HG02678 (cell line): ENCODE results near the gene FN3KRP.

Experiments
- ATAC-seq: cut with Tn5 transposase; IDR thresholded peaks from one replicate; pipeline ENCODE4 v1.9.1; 2021; ENCODE audit warnings: mild to moderate bottlenecking, moderate library complexity; ENCODE audit not compliant: unreplicated experiment

The FN3KRP gene

DNA sequence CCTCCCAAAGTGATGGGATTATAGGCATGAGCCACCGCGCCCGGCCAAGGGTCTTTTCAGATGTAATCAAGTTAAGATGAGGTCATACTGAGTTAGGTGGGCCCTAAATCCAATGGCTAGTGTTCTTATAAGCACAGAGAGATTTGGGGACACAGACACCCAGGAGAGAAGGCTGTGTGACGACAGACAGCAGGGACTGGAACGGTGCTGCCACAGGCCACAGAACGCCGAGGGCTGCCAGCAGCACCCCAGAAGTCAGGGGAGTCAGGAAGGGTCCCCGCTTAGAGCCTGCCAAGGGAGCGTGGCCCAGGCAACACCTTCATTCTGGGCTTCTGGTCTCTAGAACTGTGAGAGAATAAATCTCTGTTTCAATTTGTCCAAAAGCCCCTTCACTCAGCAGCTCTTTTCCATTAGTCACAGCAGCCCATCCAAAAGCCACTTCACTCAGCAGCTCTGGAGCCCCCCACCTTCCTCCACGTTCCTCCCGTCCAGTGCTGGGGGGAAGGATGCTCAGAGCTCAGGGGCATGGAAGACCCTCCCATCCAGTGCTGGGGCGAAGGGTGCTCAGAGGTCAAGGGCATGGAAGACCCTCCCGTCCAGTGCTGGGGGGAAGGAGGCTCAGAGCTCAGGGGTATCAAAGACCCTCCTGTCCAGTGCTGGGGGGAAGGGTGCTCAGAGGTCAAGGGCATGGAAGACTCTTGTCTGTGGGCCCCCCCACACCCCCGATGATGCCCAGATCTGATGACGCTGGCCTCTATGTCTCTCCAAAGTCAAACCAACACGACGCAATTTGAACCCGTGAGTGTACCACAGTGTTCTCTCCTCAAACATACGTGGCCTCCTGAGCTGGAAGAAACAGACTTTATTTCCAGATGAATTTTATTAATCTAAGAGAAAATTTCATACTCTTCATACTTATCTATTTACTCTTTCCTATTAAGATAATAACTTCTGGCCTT, 29.9 kb upstream of the FN3KRP start:
- ATAC-seq = no peak

DNA sequence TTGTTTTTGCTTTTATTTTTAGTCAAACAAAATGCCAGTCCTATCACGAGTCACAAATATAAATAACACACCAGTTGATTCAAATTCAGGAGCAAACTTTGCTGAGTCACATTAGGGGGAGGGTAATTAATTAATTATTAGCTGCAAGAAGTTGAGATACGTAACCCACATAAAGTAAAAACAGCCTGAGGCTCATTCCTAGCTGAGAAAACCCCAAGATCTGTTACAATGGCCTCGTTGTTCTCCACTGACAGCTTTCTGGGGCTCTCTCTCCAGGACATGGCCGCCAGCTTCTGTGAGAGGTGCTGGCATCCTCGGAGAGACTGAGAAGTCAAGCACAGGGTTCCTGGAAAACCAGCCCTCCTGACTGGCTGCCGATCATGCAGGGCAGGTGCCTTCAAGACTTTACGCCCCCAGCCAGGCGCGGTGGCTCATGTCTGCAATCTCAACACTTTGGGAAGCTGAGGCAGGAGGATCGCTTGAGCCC, 29.1 kb upstream of the FN3KRP start:
- no peak for ATAC-seq

DNA sequence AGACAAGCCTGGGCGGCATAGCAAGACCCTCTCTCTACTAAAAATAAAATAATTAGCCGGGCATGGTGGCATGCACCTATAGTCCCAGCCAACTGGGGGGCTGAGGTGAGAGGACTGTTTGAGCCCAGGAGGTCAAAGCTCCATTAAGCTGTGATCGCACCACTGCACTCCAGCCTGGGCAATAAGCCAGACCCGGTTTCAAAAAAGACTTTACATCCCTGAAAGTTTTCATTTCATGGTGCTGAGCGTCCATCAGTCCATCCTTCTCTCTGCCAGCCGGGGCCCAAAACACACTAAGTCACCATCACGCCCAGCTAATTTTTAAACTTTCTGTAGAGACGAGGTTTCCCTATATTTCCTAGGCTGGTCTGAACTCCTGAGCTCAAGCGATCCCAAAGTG, 28.6 kb upstream of the FN3KRP start:
- no peak for ATAC-seq

DNA sequence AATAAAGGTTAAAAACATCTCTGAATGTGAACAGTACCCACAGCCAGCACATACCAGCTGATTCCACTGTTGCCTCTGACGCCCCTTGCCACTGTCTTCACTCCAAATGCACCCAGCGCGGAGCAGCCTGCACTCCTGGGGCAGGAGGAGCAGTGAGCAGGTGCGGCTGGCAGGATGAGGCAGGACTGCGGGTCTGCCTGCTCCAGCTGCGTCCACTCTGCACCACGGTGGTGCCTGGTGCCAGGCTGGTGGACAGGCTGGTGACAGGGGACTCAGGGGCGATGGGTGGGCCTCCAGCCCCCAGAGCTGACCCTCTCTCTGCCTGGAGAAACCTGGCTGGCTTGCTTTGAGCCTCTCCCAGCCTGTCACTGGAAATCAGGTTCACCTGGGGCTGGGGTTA, 27.4 kb upstream of the FN3KRP start:
- ATAC-seq = no peak

DNA sequence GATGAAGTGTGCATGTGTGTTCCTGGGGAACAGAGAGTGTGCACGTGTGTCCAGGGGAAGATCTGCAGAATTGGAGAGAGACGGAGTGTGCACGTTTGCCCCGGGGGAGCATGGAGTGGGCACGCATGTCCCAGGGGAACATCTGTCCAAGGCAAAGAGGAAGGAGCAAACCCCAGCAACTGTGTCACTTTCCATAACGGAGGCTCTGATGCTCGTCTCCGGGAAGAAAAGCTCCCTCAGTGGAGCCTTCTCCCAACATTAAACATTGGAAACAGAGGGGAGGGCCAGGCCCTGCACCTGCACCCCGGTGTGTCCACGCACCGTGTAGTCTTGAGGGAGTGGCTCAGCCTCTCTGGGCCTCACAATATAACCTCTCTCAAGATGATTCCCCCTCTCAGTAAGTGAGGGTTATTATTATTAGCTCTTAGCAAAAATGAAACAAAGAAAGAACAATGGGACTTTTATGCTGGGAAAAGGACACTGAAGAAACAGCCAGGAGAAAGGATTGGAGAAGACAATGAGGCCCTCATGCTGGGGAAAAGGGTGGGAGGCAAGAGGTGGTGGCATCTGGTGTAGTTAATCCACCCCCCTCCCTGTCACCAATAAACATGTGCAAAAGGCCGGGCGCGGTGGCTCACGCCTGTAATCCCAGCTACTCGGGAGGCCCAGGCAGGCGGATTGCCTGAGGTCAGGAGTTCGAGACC, 25.6 kb upstream of the FN3KRP start:
- no peak for ATAC-seq

DNA sequence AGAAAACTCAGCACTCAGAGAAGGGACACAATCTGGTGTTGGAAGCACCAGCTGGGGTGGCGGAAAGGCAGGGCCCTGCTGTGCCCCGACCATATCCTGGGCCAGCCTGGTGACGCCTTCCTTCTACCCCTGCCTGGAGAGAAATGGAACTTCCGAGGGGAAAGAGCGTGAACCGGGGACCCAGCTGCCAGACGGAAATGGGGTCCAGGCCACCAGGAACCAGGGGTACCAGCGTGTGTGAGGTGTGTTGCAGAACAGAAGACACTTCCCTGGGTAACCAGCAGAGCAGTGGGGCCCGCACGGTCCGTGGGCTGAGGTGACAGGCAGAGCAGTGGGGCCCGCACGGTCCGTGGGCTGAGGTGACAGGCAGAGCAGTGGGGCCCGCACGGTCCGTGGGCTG, 24.8 kb upstream of the FN3KRP start:
- ATAC-seq = no peak

DNA sequence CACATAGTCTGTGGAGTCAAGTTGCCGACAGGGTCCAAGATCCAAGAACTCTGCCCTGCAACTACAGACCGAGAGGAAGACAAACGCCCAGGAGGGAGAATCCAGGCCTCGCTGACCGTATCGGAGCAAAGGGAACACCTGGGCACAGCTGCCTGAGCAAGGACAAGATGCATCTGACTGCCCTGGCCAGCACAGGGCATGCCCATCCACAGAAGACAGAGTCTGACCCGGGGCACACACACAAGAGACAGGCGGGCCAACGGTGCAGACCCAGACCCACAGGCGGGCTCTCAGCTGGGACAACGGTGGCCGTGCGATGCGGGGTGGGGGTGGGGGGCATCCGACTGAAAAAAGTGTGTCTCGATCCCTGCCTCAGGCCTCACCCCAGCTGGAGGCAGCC, 24.2 kb upstream of the FN3KRP start:
- no peak for ATAC-seq

DNA sequence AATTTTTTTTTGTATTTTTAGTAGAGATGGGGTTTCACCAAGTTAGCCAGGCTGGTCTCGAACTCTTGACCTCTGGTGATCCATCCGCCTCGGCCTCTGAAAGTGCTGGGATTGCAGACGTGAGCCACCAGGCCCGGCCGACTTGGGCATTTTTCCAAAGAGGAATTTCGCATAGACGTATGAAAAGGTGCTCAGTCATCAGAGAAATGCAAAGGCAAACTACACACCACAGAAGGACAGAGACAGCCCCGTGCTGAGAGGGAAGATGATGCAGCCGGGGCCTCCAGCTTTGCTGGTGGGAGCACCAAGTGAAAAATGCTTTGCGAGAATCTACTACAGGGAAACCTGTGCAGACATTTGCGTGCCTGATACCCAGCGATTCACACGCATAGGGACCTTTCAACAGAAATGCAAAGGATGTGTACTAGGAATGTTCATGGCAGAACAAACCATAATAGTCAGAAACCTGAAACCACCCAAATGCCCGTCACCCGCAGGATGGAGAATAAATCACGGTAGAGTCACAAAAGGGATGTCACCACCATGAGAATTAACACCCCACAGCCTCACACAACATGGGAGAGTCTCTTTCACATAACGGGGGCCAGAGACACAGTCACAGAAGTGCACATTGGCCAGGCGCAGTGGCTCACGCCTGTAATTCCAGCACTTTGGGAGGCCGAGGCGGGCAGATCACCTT, 23.2 kb upstream of the FN3KRP start:
- no peak for ATAC-seq

DNA sequence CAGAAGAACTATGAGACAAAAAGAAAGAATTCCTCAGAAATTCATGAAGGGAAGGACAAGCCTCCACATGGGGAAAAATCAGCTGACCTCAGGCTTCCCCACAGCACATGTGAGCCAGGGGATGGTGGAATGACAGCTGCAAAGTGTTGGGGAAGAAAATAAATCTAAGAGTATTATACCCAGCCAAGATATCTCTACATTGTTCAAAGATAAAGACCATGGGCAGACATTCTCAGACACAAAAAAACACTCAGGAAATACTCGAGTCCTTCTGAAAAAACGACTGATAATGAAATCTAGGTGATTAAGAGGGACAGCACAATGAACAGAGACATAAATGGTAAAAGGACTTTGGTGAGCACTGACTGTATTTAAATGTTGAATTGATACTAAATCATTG, 21.9 kb upstream of the FN3KRP start:
- no peak for ATAC-seq

DNA sequence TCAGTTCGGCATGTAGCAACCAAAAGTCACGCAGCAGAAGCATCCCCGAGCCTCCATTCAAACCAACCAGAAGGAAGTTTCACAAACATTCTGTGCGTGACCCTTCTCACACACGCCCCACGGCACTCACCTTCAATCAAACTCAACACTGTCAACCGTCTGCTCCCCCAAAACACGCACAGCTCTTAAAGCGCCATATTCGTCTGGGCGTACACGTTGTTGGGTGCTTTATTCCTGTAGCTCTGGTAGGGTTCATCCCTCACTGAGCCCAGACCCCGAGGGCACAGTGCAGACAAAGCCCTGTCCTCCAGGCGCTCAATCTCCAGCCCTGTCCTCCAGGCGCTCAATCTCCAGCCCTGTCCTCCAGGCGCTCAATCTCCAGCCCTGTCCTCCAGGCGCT, 20.2 kb upstream of the FN3KRP start:
- ATAC-seq = no peak

DNA sequence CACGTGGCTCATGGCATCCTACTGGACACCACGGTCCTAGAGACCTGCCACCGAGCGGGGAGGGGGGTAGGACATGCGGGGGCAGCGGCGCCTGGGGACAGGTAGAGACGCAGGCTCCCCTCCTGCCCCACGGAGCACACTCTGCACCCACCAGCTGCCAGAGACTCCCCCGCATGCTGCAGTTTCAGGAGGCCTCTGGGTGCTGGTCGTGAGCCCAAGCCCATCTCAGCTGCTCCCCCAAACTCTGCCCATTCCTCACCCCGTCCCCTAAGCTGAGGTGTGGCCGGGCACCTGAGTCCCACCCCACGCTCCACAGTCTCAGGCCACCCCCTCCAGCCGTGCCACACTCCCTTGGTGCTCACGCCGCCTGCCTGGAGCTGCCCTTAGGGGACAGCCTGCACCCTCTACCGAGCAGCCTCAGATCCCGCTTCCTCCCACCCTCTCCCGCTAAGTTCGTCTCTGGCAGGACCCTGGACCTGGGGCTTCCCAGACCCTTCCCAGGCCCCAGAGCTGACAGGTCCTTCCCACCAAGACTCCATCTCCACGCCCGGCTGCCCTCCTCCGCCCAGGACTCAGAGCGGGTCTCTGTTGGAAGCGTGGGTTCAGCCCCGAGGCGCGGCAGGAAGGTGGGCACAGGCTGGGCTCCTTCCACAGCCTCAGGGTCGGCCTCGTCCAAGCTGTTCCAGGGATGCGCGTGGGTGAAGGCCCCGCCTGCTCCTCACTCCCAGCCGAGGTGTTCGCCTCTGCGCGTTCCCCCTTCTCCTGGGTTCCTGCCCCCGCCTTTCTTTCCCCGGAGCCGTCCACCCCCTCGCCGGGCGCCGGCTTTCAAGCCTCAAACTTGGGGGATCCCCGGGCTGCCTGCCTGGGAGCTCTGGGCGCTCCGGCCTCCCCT, 19.3 kb upstream of the FN3KRP start:
- no peak for ATAC-seq

DNA sequence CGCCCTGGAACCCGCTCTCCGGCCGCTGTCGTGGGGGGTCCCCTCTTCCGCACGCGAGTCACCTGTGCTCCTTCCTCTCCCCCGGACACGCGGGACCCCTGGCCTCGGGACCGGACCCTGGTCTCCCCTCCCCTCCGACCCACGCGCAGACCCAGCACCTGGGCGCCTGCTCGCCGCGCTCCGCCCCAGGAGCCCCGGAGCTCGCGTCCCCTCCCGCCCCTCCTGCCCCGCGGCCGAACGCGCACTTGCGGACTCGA, 18.8 kb upstream of the FN3KRP start:
- no peak for ATAC-seq

DNA sequence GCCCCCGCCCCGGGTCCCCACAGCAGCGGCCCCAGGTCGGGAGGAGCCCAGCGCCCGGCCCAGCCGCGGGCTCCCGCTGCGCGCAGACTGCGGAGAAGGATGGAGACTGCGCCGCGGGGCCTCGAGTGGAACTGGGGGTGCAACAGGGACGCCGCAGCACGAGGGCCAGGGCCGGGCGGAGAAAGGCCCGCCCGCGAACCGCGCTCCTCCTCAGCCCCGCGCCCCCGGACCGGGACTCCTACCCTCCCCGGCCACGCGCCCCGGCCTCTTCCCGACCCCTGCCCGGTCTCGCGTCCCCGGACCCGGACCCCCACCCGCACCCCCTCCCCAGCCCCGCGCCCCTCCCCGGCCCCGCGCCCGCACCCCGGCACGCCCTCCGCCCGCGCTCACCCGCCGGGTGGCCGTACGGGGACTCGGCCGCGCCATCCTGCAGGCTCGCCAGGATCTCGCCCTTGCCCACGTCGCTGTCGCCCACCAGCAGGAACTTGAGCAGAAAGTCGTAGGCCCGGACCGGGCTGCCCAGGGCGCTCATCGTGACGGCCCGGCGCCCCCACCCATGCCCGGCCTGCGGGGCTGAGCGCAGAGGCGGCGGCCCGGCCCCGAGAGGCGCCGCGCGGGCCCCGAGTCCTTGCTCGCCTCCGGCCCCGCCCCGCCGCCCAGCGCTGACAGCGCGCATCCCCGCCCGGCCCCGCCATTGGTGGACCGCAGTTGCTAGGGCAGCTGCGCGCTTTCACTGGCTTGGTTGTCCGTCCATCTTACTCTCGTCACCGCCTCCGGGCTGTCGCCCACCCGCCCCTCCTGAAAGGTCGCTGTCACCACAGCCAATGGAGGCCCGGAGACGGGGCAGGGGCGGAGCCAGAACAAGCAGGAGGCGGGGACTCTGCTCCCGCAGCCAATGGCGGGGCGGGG, 18.2 kb upstream of the FN3KRP start, which contains the start of gene RAB40B:
Gene RAB40B (minus strand): TSS at position 634 of the 909 bp plus-strand sequence. CDS start 102 bp downstream, at position 532.
- peak; percentile 96 for ATAC-seq

DNA sequence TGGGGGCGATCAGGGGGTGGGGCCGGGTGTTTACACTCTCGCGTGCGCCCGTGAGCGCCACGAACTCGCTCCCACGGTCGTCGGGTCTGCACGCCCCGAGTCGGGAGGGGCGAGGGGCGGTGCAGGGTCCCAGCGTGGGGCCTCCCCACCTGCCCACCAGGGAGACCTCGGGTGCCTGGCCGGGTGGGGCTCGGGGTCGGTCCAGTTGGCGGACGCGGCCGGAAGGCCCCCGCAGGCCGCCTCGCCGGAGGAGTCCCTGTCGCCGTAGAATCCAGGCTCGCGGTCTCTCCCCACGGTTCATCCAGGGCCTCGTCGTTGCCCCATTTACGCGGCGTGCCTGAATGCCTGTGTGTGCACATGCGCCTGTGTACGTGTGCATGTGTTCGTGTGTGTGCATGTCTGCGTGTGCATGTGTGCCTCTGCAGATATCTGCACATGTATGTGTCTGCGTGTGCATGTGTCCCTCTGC, 17.5 kb upstream of the FN3KRP start:
- peak; percentile 16 for ATAC-seq

DNA sequence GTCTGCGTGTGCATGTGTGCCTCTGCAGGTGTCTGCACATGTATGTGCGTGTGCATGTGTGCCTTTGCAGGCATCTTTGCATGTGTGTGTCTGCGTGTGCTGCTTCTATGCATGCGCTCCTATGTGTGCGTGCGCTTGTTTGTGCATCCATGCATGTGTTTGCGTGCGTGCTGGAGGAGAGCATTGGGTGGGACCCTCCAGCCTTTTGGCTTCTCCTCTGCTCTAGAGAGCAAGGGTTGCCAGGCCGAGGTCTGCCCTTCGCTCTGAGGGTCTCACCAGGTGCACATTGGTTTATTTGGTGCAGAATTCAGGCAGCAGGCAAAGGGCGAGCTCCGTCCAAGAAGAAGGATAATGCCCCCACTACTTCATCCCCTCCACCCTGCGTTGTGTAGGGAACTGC, 17.0 kb upstream of the FN3KRP start:
- ATAC-seq = no peak

DNA sequence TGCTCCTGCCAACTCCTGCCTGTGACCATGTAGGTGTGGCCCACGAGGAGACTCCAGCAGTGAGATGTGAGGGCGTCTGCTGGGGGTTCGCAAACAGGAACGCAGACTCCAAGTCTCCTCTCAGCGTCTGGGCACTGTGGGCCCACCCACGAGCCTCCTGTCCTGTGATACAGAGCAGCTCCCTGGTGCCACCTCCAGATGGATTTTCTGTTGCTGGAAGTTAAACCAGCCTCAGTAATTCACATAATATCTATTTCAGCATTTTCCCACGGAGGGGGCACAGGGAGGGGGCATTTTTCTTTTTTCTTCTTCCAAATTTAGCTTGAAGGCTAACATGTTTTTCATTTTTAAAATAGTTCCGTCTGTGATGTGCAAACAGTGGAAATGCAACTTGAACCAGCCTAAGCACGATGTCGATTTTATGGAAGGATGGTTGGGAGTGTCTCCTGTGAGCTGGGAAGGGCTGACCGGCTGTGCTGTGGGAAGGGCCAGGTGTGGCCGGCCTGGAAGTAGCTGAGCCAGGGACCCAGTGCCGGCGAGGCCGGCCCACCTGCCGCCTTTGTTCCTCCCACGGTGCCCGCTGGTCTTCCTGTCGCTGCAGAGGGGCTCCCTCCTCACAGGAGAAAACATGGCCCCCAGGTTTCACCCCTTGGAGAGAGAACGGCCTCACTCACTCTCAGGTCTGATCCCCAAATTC, 14.1 kb upstream of the FN3KRP start:
- ATAC-seq = no peak

DNA sequence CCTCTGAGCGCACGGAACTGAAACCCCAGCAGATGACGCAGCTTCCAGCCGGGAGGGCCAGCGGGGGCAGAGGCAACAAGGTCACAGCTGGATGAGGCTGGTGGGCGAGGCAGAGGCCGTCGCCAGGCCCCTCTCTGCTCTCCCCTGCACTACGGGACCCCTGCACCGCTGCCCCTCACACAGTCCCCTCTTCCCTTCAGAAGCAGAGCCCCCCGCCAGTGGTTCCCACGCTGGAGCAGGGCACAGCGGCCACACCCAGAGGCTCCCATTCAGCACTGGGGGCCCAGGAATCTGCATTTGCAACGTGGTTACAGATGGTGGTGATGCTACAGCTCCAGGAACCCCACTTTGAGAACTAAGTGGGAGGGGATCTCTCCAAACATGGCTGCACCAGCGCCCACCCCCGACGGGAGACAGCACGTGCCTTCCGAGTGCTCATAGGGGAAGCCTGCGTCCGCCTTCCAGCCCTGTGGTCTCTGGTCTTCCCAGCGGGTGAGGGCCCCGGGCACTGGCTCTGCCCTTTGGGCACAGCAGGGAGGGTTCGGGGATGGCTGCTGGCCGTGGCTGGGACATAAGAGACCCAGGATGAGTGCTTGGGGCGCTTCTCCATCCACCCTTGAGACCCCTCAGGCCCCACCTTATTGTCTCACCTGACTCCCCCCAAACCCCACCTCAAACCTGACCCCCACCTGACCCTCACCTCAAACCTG, 13.3 kb upstream of the FN3KRP start:
- ATAC-seq = no peak
